B cell (primary cell): Measurements from ENCODE around the gene UBE4A.

Experiments
- CTCF ChIP-seq: fragments of 200-600 bp; IDR thresholded peaks from one replicate; pipeline ENCODE4 v1.8.0; 2022; ENCODE audit warnings: antibody characterized with exemption, mild to moderate bottlenecking
- EZH2 ChIP-seq: IDR thresholded peaks from 2 replicates; pipeline ENCODE4 v1.6.1; 2012; ENCODE audit warnings: borderline replicate concordance, low read depth, mild to moderate bottlenecking, moderate library complexity, low read length; ENCODE audit not compliant: insufficient read depth, poor library complexity, severe bottlenecking

GRCh38 chr11:118310781-118311485, 48.5 kb upstream of the UBE4A start:
- TF ChIP-seq CTCF (no peak), EZH2 (no peak)
